ENCODE data around the gene RBM43.

RBM43 gene

GRCh38 chr2:151271824-151272223, 10.2 kb upstream of the RBM43 start:
- Histone ChIP-seq H3K79me2 (ENCODE audit: insufficient read depth, low read depth) (no peaks in the 10 kb centered on the region), H3K27me3 (ENCODE audit: insufficient read depth, low read depth) (no peaks in the 10 kb centered on the region), H3K36me3 (ENCODE audit: insufficient read depth) (no peaks in the 10 kb centered on the region), H3K27ac (no peak overlapping the region), H3K9ac (no peak overlapping the region), H3K4me1 (ENCODE audit: low read depth, poor library complexity, severe bottlenecking) (no peaks in the 10 kb centered on the region), H4K20me1 (ENCODE audit: insufficient read depth) (no peaks in the 10 kb centered on the region), H3K4me3 (IDR thresholded peaks at IDR 0.05; ENCODE audit: insufficient read depth, low read depth, low read length) (no peak overlapping the region), H3K4me2 (no peak overlapping the region), H2AFZ (ENCODE audit: low read depth) (no peak overlapping the region)
- no peak for TF ChIP-seq CTCF (conservative IDR thresholded peaks at IDR 0.05; ENCODE audit: low read depth, low read length)

GRCh38 chr2:151269798-151270568, 8.3 kb upstream of the RBM43 start:
- Histone ChIP-seq H3K27ac (no peak overlapping the region), H2AFZ (ENCODE audit: low read depth) (no peak overlapping the region), H3K4me1 (ENCODE audit: low read depth, poor library complexity, severe bottlenecking) (no peaks in the 10 kb centered on the region), H3K9ac (no peak overlapping the region), H3K4me3 (IDR thresholded peaks at IDR 0.05; ENCODE audit: insufficient read depth, low read depth, low read length) (no peak overlapping the region), H3K36me3 (ENCODE audit: insufficient read depth) (no peaks in the 10 kb centered on the region), H3K79me2 (ENCODE audit: insufficient read depth, low read depth) (no peaks in the 10 kb centered on the region), H4K20me1 (ENCODE audit: insufficient read depth) (no peaks in the 10 kb centered on the region), H3K4me2 (no peak overlapping the region), H3K27me3 (ENCODE audit: insufficient read depth, low read depth) (no peaks in the 10 kb centered on the region)
- TF ChIP-seq CTCF (conservative IDR thresholded peaks at IDR 0.05; ENCODE audit: low read depth, low read length): no peak

GRCh38 chr2:151268085-151268484, 6.4 kb upstream of the RBM43 start:
- no peak for TF ChIP-seq CTCF (conservative IDR thresholded peaks at IDR 0.05; ENCODE audit: low read depth, low read length)
- no peak overlapping the region for H3K4me2 ChIP-seq
- H3K27ac ChIP-seq: no peak overlapping the region

DNA sequence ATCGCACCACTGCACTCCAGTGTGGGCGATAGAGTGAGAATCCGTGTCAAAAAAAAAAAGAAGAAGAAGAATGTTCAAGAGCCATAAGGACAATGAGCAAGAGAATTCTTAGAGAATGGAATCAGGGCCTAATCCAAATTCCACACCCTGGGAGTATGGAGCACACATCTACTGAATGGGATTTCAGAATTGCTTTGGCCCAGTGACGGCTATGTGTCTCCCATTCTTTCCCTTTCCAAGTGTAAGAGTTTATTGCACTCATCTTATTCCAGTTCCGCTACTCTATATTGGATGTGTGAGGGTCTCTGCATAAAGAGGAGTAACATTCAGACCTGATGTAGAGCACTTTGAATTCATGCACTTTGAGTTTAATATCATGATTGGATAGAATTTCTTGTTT, 5.9 kb upstream of the RBM43 start:
- Histone ChIP-seq H3K27ac (no peak overlapping the region), H3K36me3 (ENCODE audit: insufficient read depth) (no peaks in the 10 kb centered on the region), H3K4me2 (no peak overlapping the region), H3K4me3 (IDR thresholded peaks at IDR 0.05; ENCODE audit: insufficient read depth, low read depth, low read length) (no peak overlapping the region), H3K4me1 (ENCODE audit: low read depth, poor library complexity, severe bottlenecking) (no peaks in the 10 kb centered on the region), H3K79me2 (ENCODE audit: insufficient read depth, low read depth) (no peaks in the 10 kb centered on the region), H2AFZ (ENCODE audit: low read depth) (no peak overlapping the region), H4K20me1 (ENCODE audit: insufficient read depth) (no peaks in the 10 kb centered on the region), H3K27me3 (ENCODE audit: insufficient read depth, low read depth) (no peaks in the 10 kb centered on the region), H3K9ac (no peak overlapping the region)
- TF ChIP-seq CTCF (conservative IDR thresholded peaks at IDR 0.05; ENCODE audit: low read depth, low read length): no peak

More at GRCh38 chr2:151268085-151268484, 6.4 kb upstream of the RBM43 start:
- H3K4me3 ChIP-seq (IDR thresholded peaks at IDR 0.05; ENCODE audit: insufficient read depth, low read depth, low read length): no peak overlapping the region
- no peaks in the 10 kb centered on the region for H3K27me3 ChIP-seq (ENCODE audit: insufficient read depth, low read depth)
- H3K79me2 ChIP-seq (ENCODE audit: insufficient read depth, low read depth): no peaks in the 10 kb centered on the region
- no peaks in the 10 kb centered on the region for H4K20me1 ChIP-seq (ENCODE audit: insufficient read depth)
- H3K4me1 ChIP-seq (ENCODE audit: low read depth, poor library complexity, severe bottlenecking): no peaks in the 10 kb centered on the region
- H3K9ac ChIP-seq: no peak overlapping the region
- no peak overlapping the region for H2AFZ ChIP-seq (ENCODE audit: low read depth)
- no peaks in the 10 kb centered on the region for H3K36me3 ChIP-seq (ENCODE audit: insufficient read depth)
